ENCODE data around the gene LYSMD2. TPM values are rescaled to one million over a fixed set of nuclear protein-coding genes. Genes with fewer than 3 reads are reported as not detected.

LYSMD2 gene, protein sequence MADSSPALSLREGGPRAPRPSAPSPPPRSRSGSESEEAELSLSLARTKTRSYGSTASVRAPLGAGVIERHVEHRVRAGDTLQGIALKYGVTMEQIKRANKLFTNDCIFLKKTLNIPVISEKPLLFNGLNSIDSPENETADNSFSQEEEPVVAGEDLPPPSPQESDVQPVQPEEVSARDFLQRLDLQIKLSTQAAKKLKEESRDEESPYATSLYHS
- total RNA-seq: 11.4 TPM

GRCh38 chr15:51737522-51738305, at the start of gene LYSMD2:
TSS of gene LYSMD2 (minus strand) at chr15:51737655. CDS start at chr15:51737622, 33 bp downstream.

GRCh38 chr15:51750792-51751696, 13.6 kb upstream of the LYSMD2 start, which contains the start of gene TMOD2:
TSS of gene TMOD2 (plus strand) at chr15:51751597. CDS start at chr15:51766442, 14,845 bp downstream.

GRCh38 chr15:51681303-51681963, 56.0 kb downstream of the LYSMD2 start, which contains the start of gene SCG3:
TSS of gene SCG3 (plus strand) at chr15:51681503. CDS start at chr15:51681756, 253 bp downstream.

Other genes starting within 250 kb of the LYSMD2 start
- gene DMXL2, start 114.9 kb downstream of the LYSMD2 start, total RNA-seq: 162 TPM
- gene SCG3, start 56.2 kb downstream of the LYSMD2 start, total RNA-seq: 36.4 TPM
- 54.2 TPM for gene TMOD2, start 13.9 kb upstream of the LYSMD2 start, total RNA-seq
- 33.8 TPM for gene TMOD3, start 92.0 kb upstream of the LYSMD2 start, total RNA-seq
- gene LEO1, start 234.1 kb upstream of the LYSMD2 start, total RNA-seq: 45.1 TPM

Data from camera-type eye (tissue), 1 donor.